ENCODE measurements around the gene ZMIZ2.
"Not testable (repeated sequence)": the region's sequence is repeated elsewhere in the genome, so short reads cannot be mapped to it uniquely, and the experiment has no call there.

The ZMIZ2 gene, protein sequence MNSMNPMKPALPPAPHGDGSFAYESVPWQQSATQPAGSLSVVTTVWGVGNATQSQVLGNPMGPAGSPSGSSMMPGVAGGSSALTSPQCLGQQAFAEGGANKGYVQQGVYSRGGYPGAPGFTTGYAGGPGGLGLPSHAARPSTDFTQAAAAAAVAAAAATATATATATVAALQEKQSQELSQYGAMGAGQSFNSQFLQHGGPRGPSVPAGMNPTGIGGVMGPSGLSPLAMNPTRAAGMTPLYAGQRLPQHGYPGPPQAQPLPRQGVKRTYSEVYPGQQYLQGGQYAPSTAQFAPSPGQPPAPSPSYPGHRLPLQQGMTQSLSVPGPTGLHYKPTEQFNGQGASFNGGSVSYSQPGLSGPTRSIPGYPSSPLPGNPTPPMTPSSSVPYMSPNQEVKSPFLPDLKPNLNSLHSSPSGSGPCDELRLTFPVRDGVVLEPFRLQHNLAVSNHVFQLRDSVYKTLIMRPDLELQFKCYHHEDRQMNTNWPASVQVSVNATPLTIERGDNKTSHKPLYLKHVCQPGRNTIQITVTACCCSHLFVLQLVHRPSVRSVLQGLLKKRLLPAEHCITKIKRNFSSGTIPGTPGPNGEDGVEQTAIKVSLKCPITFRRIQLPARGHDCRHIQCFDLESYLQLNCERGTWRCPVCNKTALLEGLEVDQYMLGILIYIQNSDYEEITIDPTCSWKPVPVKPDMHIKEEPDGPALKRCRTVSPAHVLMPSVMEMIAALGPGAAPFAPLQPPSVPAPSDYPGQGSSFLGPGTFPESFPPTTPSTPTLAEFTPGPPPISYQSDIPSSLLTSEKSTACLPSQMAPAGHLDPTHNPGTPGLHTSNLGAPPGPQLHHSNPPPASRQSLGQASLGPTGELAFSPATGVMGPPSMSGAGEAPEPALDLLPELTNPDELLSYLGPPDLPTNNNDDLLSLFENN

DNA sequence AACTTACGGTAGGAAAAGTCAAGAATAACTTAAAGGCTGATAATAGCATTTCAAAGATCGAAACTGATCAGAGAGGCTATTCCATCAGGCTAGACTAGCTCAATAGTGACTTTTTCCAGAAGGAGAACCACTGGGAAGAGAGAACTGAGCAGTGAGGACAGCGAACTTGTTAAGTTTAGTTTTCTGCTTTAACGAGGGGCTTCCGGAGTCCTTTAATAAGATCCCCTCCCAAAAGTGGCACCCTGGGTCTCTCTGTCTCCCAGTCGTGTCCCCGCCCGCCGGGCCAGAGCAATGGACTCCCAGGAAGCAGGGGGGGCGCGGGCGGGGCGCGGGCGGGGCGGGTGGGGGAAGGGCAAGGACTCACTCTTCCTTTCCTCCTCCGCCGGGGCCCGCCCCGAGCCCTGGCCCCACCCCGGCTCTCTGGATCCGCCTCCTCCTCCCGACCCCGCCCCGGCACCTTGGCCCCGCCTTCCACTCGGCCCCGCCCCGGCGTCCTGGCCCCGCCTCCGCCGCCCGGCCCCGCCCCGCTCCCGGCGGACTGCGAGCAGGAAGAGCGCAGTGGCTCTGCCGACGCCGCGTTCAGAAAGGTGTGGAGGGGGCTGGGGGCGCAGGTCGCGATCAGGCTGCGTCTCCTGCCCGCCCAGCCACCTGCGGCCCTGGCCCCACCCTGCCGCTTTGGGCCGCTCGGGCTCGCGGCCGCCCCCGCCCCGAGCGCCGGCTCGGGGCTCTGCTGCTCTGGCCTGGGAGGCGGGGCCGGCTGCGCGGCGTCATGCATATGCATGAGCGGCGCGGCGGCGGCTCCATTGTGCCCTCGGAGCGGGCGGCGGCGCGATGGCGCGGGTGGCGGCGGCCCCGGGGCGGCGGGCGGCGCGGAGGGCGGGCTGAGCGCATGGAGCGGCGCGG lies at the start of gene ZMIZ2:
Gene ZMIZ2 (plus strand): TSS at position 803 of the 903 bp plus-strand sequence. CDS start 7,403 bp downstream, outside the sequence.
- DNase-seq = peak; percentile 95

DNA sequence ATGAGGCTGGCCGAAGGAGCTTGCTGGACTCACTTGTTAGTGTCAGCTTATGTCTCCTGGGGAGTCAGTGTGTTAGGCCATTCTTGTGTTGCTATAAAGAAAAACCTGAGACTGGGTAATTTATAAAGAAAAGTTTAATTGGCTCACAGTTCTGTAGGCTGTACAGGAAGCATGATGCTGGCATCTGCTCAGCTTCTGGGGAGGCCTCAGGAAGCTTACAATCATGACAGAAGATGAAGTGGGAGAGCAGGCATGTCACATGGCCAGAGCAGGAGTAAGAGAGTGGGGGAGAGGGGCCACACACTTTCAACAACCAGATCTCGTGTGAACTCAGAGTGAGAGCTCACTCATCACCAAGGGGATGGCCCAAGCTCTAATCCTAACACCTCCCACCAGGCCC lies 49.0 kb upstream of the ZMIZ2 start:
- not testable (repeated sequence) for DNase-seq

- no peak for DNase-seq
These were observed 48.3 kb upstream of the ZMIZ2 start for GRCh38 chr7:44700322-44700721.

GRCh38 chr7:44703391-44703790 lies 45.3 kb upstream of the ZMIZ2 start:
- not testable (repeated sequence) for DNase-seq

DNA sequence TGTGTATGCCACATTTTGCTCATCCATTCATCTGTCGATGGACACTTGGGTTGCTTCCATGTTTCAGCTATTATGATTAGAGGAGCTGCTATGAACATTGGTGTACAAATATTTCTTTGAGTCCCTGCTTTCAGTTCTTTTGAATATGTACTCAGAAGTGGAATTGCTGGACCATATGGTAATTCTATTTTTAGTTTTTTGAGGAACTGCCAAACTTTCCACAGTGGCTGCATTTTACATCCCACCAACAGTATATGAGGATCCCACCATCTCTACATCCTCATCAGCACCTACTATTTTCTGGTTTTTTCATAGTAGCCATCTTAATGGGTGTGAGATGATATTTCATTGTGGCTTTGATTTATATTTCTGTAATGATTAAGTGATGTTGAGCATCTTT lies 44.7 kb upstream of the ZMIZ2 start:
- DNase-seq = no peak

DNA sequence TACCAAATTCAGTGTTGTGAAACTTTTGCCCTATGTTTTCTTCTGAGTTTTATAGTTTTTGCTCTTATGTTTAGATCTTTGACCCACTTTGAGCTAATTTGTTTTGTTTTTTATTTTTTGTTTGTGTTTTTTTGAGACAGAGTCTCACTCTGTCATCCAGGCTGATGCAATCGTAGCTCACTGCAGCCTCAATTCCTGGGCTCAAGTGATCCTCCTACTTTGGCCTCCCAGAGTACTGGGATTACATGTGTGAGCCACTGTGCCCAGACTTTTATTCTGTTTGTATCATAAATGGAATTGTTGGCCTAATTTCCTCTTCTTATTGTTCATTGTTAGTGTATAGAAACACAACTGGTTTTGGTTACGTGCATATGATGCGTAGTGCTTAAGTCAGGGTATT lies 43.2 kb upstream of the ZMIZ2 start:
- DNase-seq = no peak

DNA sequence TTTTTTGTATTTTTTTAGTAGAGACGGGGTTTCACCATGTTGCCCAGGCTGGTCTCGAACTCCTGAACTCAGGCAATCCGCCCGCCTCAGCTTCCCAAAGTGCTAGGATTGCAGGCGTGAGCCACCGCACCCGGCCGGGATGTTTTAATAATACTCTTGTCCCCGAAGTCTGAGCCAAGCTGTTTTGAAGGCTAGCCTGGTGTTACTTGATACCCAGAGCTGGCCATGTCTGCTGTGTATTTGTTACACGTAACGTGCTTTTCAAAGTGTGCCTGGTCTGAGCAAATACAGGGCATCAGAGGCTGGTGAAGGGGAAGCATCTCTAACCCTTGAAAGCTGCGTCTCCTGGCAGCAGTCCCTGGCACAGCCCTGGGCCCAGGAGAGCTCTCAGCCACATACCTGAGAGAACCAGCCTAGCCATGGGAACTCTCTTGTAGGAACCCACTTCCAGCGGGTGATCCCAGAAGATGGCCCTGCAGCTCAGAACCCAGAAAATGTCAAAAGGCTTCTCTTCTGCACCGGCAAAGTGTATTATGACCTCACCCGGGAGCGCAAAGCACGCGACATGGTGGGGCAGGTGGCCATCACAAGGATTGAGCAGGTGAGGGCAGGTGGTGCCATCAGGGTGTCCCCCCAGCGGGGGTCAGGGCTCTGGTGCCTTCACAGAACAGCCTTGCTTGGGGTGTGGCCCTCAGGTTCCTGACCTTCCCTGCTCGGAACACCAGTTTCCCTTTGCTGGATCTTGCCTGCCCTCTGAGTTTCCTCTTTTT lies 41.7 kb upstream of the ZMIZ2 start:
- DNase-seq = no peak

- no peak for DNase-seq
These were observed 41.0 kb upstream of the ZMIZ2 start for GRCh38 chr7:44707558-44708230.

DNA sequence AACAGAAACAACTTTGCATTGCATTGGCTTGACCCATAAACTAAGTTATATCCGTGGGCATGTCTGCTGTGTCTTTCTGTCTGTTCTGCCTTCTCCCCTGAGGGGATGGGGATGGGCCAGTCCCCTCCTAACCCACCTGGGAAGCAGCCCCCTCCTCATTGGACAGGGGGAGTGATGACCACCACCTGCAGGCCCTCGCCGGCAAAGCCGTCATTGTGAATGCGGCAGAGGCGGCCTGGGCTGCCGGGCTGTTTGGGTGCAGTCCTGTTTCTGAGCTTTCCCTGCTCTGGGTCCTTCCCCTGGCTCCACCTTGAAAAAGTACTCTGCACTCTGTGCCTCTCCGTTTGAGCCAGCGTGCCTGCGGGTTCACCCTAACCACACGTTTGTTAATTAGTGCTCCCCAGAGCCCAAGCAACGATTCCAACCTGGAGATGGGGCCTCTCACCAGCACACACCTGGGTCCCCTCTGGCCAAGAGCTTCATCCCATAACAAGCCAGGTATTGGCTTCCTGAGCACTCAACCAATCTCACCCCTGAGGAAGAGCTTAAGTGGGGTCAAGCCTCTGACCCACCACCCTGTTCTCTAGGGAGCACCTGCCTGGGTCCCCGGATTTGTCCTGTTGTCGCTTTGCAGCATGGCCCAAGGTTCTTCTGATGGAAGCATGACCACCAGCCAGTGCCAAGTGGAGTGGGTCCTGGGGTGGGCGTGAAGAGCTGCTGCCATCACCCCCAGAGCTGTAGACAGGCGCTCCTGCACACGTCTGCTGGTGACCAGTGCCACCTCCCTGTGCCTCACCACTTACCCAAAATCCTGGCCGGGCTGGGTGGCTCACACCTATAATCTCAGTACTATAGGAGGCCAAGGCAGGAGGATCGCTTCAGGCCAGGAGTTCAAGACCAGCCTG lies 39.4 kb upstream of the ZMIZ2 start:
- DNase-seq = no peak

GRCh38 chr7:44709945-44710596 lies 38.6 kb upstream of the ZMIZ2 start:
- DNase-seq = no peak

DNA sequence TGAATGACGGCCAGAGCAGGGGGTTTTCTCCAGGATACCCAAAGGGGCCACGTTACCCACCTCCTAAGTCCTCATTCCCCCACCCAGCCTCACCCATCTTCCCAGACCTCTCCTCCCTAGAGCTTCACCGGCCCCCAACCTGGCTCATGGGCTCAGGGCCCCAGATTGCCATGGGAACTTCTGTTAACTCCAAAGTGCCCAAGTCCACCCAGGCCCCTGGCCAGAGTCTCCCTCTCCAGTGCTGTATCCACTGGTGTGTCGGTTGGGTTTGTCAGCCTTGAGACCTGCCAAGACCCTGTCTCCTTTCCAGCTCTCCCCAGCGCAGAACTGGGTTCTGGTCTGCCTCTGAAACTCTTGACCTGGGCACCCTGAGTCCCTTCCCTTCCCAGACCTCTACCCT lies 37.1 kb upstream of the ZMIZ2 start:
- DNase-seq = no peak

- no peak for DNase-seq
These were observed 36.6 kb upstream of the ZMIZ2 start for GRCh38 chr7:44712012-44712411.

DNA sequence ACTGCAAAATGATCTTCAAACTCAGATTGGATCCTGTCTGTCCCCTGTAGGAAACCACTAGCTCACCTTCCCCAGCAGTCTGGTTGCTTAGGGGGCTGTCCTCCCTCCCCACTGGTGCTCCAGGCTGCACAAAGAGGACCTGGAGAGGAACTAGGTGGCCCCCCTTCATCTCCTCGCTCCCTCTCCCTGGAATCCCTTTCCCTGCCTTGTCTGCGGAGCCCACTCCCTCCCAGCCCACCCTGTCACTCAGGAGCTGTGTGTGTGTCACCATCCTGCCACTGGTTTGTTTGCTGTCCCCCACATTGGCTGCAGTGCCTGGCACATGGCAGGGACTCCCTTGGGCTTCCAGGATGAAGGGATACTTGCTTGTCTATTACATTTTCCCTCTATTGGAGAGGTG lies 35.5 kb upstream of the ZMIZ2 start:
- no peak for DNase-seq

GRCh38 chr7:44713680-44714335 lies 34.8 kb upstream of the ZMIZ2 start:
- DNase-seq = no peak

GRCh38 chr7:44716205-44716604 lies 32.4 kb upstream of the ZMIZ2 start:
- no peak for DNase-seq

DNA sequence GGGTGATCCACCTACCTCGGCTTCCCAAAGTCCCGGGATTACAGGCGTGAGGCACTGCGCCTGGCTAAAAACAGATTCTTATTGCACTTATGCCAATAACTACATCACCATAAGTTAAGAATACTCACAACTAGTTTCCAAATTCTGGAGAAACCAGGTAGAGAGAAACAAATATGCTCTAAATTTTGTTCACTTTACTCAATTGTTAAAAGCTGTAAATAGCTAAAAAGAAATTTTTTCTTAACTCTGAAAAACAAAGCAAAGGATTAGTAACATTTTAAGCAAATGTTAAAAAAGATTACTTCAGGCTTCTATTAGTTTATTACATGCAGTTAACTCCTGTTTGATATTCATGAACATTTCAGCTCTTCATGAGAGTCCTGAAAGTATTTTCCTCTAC lies 28.3 kb upstream of the ZMIZ2 start:
- DNase-seq = no peak

- DNase-seq = no peak
These were observed 24.4 kb upstream of the ZMIZ2 start for GRCh38 chr7:44724276-44724675.

- DNase-seq = not testable (repeated sequence)
These were observed 22.4 kb upstream of the ZMIZ2 start for GRCh38 chr7:44726250-44726649.
